B cell (primary cell): Measurements from ENCODE around the gene CALCOCO1. TPM values are rescaled to one million over a fixed set of nuclear protein-coding genes. Genes with fewer than 3 reads are reported as not detected.

Experiments
- ATAC-seq: fragments of 200-7000 bp; cut with Tn5 transposase; one replicate; pipeline ENCODE4 v1.10.0; 2021; ENCODE audit warnings: low read depth, mild to moderate bottlenecking, moderate number of reproducible peaks, moderate library complexity
- CTCF ChIA-PET: fragments of 350-600 bp; sonication (Branson Sonifier 250); formaldehyde crosslinking; loops from one replicate; lab custom pipeline; 2021; ENCODE audit warnings: antibody characterized with exemption, inconsistent platforms; lab: Charles Lee
- POLR2A ChIA-PET: fragments of 350-600 bp; sonication (Branson Sonifier 250); formaldehyde crosslinking; loops from one replicate; lab custom pipeline; 2021; ENCODE audit warnings: antibody characterized with exemption; lab: Charles Lee
- DNase-seq: peaks from one replicate; pipeline ENCODE4 v3.0.0; 2013
- H2AFZ ChIP-seq: 2 replicates; pipeline ENCODE4 v1.6.1; 2012; ENCODE audit warnings: mild to moderate bottlenecking, low read depth, low read length; ENCODE audit not compliant: insufficient read depth, poor library complexity, severe bottlenecking
- H3K27ac ChIP-seq, 2 donors: 1 replicate in 1 of 2; 2 replicates in 1 of 2; pipeline ENCODE4 v1.5.1; 2012 to 2013; ENCODE audit warnings: low read length in 2 of 2, mild to moderate bottlenecking in 2 of 2, moderate library complexity in 1 of 2
- H3K27me3 ChIP-seq, 4 experiments: fragments of 200-600 bp in 1 of 4; sonication (generic) in 1 of 4; replicated peaks in 1 of 4; 1 replicate in 2 of 4; 2 replicates in 2 of 4; pipeline versions ENCODE4 v1.6.1 to v1.7.0; 2013 to 2016; ENCODE audit warnings: low read length in 3 of 4, mild to moderate bottlenecking in 2 of 4, mixed read lengths in 1 of 4, moderate library complexity in 1 of 4; ENCODE audit not compliant: insufficient read depth in 4 of 4, control insufficient read depth in 3 of 4; ENCODE audit errors: control extremely low read depth in 1 of 4
- H3K36me3 ChIP-seq, 2 experiments: replicated peaks in 1 of 2; 1 replicate in 1 of 2; 2 replicates in 1 of 2; pipeline versions ENCODE4 v1.6.1 to v1.7.1; 2013; ENCODE audit warnings: low read length in 1 of 2; ENCODE audit not compliant: insufficient read depth in 2 of 2, control insufficient read depth in 1 of 2; ENCODE audit errors: control extremely low read depth in 1 of 2, extremely low read depth in 1 of 2
- H3K4me1 ChIP-seq, 2 donors: fragments of 200-600 bp in 1 of 2; sonication (generic) in 1 of 2; 1 replicate in 1 of 2; 2 replicates in 1 of 2; pipeline versions ENCODE4 v1.5.1 to v1.6.1; 2013 to 2017; ENCODE audit warnings: low read length in 2 of 2; ENCODE audit not compliant: control insufficient read depth in 2 of 2, insufficient read depth in 2 of 2
- H3K4me2 ChIP-seq: replicated peaks from 2 replicates; pipeline ENCODE3; 2012; ENCODE audit warnings: mild to moderate bottlenecking, low read depth, low read length; ENCODE audit not compliant: poor library complexity, severe bottlenecking
- H3K4me3 ChIP-seq, 5 experiments: fragments of 200-600 bp in 1 of 5; sonication (generic) in 1 of 5; 1 replicate in 3 of 5; 2 replicates in 2 of 5; pipeline versions ENCODE4 v1.5.1 to v1.7.0; 2011 to 2016; ENCODE audit warnings: low read length in 4 of 5, mild to moderate bottlenecking in 4 of 5, low read depth in 2 of 5, control low read depth in 1 of 5, moderate library complexity in 1 of 5; ENCODE audit not compliant: insufficient read depth in 1 of 5; ENCODE audit errors: control extremely low read depth in 1 of 5, extremely low read depth in 1 of 5
- H3K79me2 ChIP-seq: fragments of 200-600 bp; sonication (generic); one replicate; pipeline ENCODE4 v1.6.0; 2016; ENCODE audit warnings: low read length; ENCODE audit not compliant: control insufficient read depth, insufficient read depth
- H3K9ac ChIP-seq: fragments of 200-600 bp; sonication (generic); 2 replicates; pipeline ENCODE4 v1.6.1; 2017; ENCODE audit warnings: mild to moderate bottlenecking, low read length, moderate library complexity
- H3K9me3 ChIP-seq, 3 donors: one replicate each; pipeline versions ENCODE4 v1.6.1 to v1.7.1; 2013; ENCODE audit warnings: low read length in 2 of 3; ENCODE audit not compliant: control insufficient read depth in 2 of 3, insufficient read depth in 1 of 3; ENCODE audit errors: control extremely low read depth in 1 of 3
- H4K20me1 ChIP-seq: 2 replicates; pipeline ENCODE4 v1.6.0; 2012; ENCODE audit warnings: mild to moderate bottlenecking, low read length; ENCODE audit not compliant: insufficient read depth, control insufficient read depth, poor library complexity, severe bottlenecking
- H3K27ac Mint-ChIP-seq: one replicate; pipeline ENCODE4 v1.8.0; 2021; ENCODE audit warnings: mixed read lengths
- H3K27me3 Mint-ChIP-seq: one replicate; pipeline ENCODE4 v1.8.0; 2021; ENCODE audit warnings: mixed read lengths
- H3K4me1 Mint-ChIP-seq: one replicate; pipeline ENCODE4 v1.8.0; 2021; ENCODE audit warnings: mixed read lengths
- H3K4me3 Mint-ChIP-seq: one replicate; pipeline ENCODE4 v1.8.0; 2021; ENCODE audit warnings: mixed read lengths
- H3K9me3 Mint-ChIP-seq: one replicate; pipeline ENCODE4 v1.8.0; 2022; ENCODE audit warnings: mixed read lengths; ENCODE audit not compliant: insufficient read depth
- CTCF ChIP-seq: fragments of 200-600 bp; IDR thresholded peaks from one replicate; pipeline ENCODE4 v1.8.0; 2022; ENCODE audit warnings: antibody characterized with exemption, mild to moderate bottlenecking
- EZH2 ChIP-seq: IDR thresholded peaks from 2 replicates; pipeline ENCODE4 v1.6.1; 2012; ENCODE audit warnings: borderline replicate concordance, low read depth, mild to moderate bottlenecking, moderate library complexity, low read length; ENCODE audit not compliant: insufficient read depth, poor library complexity, severe bottlenecking
- WGBS: methylation state at CpG from one replicate; pipeline ENCODE4 v1.1.5; 2013; ENCODE audit warnings: missing lambda C conversion rate; ENCODE audit not compliant: insufficient coverage; 5-methylcytosine and 5-hydroxymethylcytosine counted together
- intact Hi-C: fragments of 100-400 bp; cut with micrococcal nuclease; formaldehyde crosslinking; loops from one replicate; pipeline ENCODE4 v1.10.0; 2022
- polyA plus RNA-seq: library from polyadenylated mRNA; depleted of rRNA; stranded (reverse); fragments of >200 nt; gene quantifications from 2 replicates; pipeline ENCODE4 v1.2.3, GENCODE V29; 2012
- total RNA-seq, 2 donors: library from RNA; stranded (reverse); fragments of 120-200 nt in 1 of 2; gene quantifications; 1 replicate in 1 of 2; 2 replicates in 1 of 2; pipeline versions ENCODE4 v1.2.3 to v1.2.4, GENCODE V29; 2013 to 2022

The CALCOCO1 gene
- total and polyA plus RNA-seq, 2 donors (not counting 1 experiment from before 2014, with no cell fraction given): 169 to 179 TPM

- TF ChIP-seq CTCF: no peak
- no peak for TF ChIP-seq EZH2
- intact Hi-C loops: loop anchor here (1.0 to 10.0 kb wide), 3 partner anchors 10 to 752 kb away; partner anchors contain the start of gene EIF4B
- H3K9ac ChIP-seq: no peak overlapping the region
- H3K36me3 ChIP-seq: no peaks in the 10 kb centered on the region
- ChIA-PET POLR2A (interaction anchor here (0.7 kb wide), 3 partner anchors 10 to 696 kb away, joined by 4 to 11 read pairs (median 8); no protein-coding TSS in a partner anchor), CTCF (interaction anchor here (0.8 to 12.0 kb wide), 13 partner anchors 9 to 840 kb away, joined by 3 to 191 read pairs (median 4); partner anchors contain the start of gene CALCOCO1)
- no peaks in the 10 kb centered on the region for H3K9me3 ChIP-seq
- WGBS: 72% methylated on average over 3 of the region's 5 CpGs
- DNase-seq (peak; percentile 21), ATAC-seq (no peak)
- H4K20me1 ChIP-seq: no peaks in the 10 kb centered on the region
- no peak overlapping the region for H2AFZ ChIP-seq
- H3K4me2 ChIP-seq: peak overlapping the region; percentile 67
- H3K4me1 ChIP-seq: peaks cover 58 to 68% of the 10 kb centered on the region in 2 donors
- H3K27me3 ChIP-seq: peaks cover 0 to 32% (median 9%) of the 10 kb centered on the region in 4 experiments
- Mint-ChIP-seq H3K4me1 (peaks cover 20% of the 10 kb centered on the region), H3K4me3 (no peak overlapping the region), H3K27me3 (peaks cover 31% of the 10 kb centered on the region), H3K27ac (no peak overlapping the region), H3K9me3 (no peaks in the 10 kb centered on the region)
- H3K27ac ChIP-seq: no peak overlapping the region
- H3K79me2 ChIP-seq: no peaks in the 10 kb centered on the region
- H3K4me3 ChIP-seq: no peak overlapping the region
Observed at GRCh38 chr12:53756300-53757100, 29.2 kb upstream of the CALCOCO1 start.

GRCh38 chr12:53755893-53756292 lies 28.6 kb upstream of the CALCOCO1 start:
- no peak overlapping the region for H3K4me3 ChIP-seq
- H3K4me1 ChIP-seq: peaks cover 59 to 73% of the 10 kb centered on the region in 2 donors
- CTCF ChIA-PET: interaction anchor here (0.9 to 12.0 kb wide), 8 partner anchors 9 to 452 kb away, joined by 3 to 191 read pairs (median 8); no protein-coding TSS in a partner anchor
- WGBS: no CpG with 5 or more reads among the region's 3 CpGs
- no peak overlapping the region for H3K27ac ChIP-seq
- H4K20me1 ChIP-seq: no peaks in the 10 kb centered on the region
- Mint-ChIP-seq H3K27me3 (peaks cover 27% of the 10 kb centered on the region), H3K4me1 (peaks cover 20% of the 10 kb centered on the region), H3K4me3 (peak overlapping the region; percentile 15), H3K27ac (no peak overlapping the region), H3K9me3 (no peaks in the 10 kb centered on the region)
- POLR2A ChIA-PET: no interaction called here
- ATAC-seq (no peak), DNase-seq (peak; percentile 14)
- no peak for TF ChIP-seq EZH2
- TF ChIP-seq CTCF: no peak
- H3K9ac ChIP-seq: no peak overlapping the region
- no peaks in the 10 kb centered on the region for H3K79me2 ChIP-seq
- H3K4me2 ChIP-seq: peak overlapping the region; percentile 7
- H3K36me3 ChIP-seq: no peaks in the 10 kb centered on the region
- H2AFZ ChIP-seq: no peak overlapping the region
- intact Hi-C loops: loop anchor here (2.0 to 10.0 kb wide), 2 partner anchors 13 to 751 kb away; partner anchors contain the start of gene EIF4B
- H3K9me3 ChIP-seq: no peaks in the 10 kb centered on the region
- H3K27me3 ChIP-seq: peaks cover 0 to 26% (median 5%) of the 10 kb centered on the region in 4 experiments
